CD4-positive, alpha-beta T cell treated with Interleukin-15 for 4 hours (primary cell): Measurements from ENCODE around the gene METTL2B.

ENCODE experiments used
- DNase-seq: peaks from one replicate; pipeline ENCODE4 v3.0.0-alpha.2; 2020; ENCODE audit warnings: low spot score

The METTL2B gene, protein sequence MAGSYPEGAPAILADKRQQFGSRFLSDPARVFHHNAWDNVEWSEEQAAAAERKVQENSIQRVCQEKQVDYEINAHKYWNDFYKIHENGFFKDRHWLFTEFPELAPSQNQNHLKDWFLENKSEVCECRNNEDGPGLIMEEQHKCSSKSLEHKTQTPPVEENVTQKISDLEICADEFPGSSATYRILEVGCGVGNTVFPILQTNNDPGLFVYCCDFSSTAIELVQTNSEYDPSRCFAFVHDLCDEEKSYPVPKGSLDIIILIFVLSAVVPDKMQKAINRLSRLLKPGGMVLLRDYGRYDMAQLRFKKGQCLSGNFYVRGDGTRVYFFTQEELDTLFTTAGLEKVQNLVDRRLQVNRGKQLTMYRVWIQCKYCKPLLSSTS

DNA sequence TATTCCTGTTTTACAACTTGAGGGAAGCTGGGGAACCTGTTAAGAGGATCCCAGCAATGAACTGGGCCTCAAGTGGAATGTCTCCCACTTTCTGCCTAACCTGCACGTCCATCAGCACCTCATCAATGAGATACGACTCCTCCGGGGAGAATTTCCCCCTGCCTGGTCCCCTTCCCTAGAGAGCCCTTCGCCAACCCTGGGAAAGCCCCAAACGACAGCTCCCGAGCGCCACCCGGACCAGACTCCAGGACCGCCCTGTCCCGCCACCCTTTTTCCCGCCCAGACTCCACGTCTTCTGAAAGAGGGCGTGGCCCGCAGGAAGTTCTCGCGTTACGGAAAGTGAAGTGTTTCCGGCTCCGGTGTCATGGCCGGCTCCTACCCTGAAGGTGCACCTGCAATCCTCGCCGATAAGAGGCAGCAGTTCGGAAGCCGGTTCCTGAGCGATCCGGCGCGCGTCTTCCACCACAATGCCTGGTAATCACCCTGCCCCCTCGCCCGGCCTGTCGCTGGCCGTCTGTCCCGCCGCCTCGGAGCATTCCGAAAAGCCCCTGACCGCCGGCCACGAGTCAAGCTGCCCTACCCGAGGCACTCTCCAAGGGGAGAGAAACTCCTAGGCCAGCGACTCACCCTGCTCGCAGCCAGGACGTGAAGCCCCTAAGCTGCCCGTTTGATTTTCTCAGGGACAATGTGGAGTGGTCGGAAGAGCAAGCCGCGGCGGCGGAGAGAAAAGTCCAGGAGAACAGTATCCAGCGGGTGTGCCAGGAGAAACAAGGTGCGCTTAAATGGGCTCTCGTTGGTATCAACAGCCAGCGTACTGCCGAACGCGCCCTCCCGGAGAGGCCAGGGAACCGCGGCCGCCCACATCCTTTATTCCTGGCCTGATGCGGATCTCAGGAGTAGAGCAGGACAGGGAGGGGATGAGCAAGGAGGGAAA lies at the start of gene METTL2B:
Gene METTL2B, plus strand, starts transcription at position 347 of the 934 bp plus-strand sequence. Its CDS starts 18 bp downstream, at position 365.
- peak; percentile 89 for DNase-seq

DNA sequence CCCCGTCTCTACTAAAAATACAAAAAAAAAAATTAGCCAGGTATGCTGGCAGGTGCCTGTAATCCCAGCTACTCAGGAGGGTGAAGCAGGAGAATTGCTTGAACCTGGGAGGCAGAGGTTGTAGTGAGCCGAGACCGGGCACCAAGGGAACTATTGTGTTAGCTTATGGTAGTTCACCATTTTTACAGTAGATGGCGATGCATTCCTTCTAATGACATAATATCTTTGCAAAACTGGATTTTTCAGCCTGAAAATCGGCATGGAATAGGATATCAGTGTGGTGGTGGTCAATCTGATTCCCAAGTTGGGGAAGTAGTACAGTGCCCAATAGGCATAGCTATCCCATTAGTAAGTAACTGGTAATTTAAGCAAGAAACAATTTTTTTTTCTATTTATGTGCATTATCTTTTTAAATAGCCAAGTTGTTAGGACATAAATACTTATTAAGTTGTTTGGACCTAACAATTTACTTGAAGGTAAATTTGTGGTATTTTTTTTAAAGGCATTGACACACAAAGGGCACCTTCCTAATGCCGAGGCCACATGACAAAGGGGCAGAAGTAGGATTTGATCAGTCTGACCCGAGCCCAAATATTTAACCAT lies 49.2 kb upstream of the METTL2B start:
- peak; percentile 59 for DNase-seq

DNA sequence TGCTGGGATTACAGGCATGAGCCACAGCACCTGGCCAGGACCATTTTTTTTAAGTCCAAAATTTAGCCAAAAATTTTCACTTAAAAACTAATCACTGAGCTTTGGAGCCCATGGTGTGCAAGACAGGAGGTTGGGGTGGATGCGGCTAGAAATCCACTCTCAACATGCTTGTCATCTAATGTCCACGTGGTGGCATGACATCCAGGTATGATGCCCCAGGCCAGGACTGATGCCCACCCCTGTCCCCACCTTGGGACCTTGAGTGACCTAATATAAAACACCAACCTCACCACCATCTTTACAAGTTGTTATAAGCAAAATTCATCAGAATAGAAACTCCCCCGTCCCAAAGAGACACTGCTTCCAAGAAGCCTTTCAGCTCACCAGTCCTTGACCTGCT lies 46.3 kb upstream of the METTL2B start:
- DNase-seq = no peak

DNA sequence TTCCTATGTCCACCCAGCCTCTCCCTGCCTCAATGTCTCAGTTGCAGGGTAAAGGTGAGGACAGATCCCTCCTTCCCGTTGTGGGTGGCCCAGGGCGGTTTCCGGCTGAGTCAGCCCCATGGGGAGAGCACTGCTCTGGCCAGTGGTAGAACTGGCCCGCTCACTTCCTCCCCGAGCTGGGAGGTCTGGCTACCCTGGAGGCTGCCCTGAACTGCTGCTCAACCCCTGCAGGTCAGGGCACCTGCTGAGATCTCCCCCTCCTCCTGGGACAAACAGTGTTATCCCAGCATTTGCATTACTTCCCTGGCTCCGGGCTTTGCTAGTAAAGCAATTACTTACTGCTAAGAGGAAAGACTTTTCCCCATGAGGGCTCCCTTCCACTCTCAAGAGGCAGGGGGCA lies 45.3 kb upstream of the METTL2B start:
- no peak for DNase-seq

DNA sequence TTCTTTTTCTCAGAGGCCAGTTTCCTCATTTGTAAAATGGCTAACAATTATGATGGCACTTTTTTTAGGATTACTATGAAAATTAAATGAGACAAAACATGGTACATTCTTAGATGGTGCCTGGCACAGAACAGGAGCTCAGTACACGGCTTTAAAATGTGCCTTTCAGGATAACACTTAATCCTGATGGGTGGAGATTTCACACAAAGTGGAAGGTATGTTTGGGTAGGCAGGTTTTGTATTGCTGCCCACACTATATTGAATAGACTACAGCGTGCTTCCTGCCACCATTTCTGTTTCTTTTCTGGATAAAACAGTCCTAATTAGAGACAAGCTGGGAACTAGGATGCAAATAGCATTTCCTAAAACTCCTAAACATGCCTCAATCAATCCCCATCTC lies 44.8 kb upstream of the METTL2B start:
- DNase-seq = no peak

DNA sequence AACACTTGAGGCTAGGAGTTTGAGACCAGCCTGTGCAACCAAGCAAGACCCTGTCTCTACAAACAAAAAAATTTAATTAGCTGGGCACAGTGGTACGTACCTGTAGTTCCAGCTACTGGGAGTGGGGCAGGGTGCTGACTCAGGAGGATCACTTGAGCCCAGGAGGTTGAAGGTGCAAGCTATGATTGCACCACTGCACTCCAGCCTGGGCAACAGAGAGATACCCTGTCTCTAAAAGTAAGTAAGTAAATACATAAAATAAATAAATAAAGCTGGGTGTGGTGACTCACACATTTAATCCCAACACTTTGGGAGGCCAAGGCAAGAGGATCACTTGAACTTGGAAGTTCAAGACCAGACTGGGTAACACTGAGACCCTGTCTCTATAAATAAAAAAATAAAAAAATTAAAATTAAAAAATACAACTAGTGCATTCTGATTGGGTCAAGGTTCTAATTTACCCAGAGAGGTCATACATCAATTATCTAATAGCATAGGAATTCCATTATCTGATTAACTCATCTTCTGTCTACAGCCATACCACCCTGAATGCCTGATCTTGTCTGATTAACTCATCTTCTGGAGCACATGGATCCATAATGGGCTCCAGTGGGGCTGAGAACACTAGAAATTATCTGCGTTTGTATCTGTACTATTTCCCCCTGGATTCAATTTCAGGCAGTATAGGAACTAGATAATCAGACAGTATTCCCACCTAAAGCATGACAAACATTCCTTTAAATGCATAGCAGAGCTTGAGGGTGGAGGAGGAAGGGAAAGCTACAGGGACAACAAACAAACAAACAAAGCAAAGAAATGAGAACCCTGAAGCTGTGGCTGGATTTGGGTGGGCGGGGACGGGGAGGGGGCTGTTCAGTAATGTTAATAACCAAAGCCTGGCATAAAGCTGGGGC lies 41.9 kb upstream of the METTL2B start:
- DNase-seq = no peak

DNA sequence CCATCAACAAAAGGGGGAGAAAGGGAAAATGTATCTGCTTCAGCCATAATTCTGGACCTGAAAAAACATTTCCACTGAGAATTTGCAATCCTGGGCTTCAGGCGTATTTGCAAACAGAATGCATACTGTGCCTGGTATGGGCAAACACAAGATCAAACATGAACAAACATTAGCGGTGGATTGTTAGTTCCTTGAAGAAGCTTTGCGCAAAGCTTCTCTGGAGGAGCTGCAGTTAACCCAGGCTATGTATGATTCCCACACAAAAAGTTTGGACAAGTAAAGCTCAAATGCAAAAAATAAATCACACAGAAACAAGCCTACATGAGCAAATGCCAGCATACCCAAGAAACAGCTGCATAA lies 41.2 kb upstream of the METTL2B start:
- no peak for DNase-seq

DNA sequence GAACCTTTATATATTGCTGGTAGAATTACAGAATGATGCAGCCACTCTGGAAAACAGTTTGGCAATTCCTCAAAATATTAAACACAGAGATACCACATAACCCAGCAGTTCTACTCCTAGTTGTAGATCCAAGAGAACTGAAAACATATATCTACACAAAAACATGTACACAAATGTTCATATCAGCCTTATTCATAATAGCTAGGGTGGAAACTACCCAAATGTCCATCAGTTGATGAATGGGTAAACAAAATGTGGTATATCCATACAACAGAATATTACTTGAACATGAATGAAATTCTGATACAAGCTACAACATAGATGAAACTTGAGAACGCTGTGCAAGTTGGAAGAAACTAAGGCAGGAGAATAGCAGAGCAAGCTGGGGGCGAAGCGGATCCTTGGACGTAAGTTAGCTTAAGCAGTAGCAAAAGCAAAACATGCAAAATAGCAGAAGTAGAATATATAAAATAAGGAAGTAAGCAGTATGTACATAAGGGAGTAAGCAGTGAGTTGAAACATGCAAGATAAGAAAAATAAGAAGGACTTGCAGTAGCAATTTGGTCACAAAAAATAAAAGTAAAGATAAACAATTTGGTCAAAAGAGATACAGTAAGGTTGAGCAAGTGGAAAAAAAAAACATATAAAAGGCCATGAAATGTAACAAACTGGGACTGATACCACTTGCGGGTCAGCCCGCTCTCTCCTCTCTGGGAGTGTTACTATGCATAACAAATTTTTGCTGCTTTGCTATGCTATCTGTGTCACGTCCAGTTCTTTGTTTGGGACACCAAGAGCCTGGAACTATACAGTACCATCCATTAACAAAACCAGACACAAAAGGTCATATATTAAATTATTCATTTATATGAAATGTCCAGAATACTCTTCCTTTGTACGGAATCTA lies 38.9 kb upstream of the METTL2B start:
- no peak for DNase-seq

DNA sequence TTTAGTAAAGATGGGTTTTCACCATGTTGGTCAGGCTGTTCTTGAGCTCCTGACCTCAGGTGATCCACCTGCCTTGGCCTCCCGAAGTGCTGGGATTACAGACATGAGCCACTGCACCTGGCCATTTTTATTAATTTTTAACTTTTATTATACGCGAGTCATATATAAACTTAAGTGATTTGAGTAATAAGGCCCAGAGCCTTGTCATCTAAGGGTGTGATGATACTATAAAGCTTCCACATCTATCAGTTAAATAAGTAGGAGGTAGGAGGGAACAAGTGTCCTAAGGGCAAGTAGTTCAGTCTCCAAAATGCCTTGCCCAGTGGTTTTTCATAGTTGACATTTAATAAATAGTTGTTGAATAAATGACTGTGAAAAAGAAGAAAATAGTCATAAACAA lies 34.2 kb upstream of the METTL2B start:
- no peak for DNase-seq

DNA sequence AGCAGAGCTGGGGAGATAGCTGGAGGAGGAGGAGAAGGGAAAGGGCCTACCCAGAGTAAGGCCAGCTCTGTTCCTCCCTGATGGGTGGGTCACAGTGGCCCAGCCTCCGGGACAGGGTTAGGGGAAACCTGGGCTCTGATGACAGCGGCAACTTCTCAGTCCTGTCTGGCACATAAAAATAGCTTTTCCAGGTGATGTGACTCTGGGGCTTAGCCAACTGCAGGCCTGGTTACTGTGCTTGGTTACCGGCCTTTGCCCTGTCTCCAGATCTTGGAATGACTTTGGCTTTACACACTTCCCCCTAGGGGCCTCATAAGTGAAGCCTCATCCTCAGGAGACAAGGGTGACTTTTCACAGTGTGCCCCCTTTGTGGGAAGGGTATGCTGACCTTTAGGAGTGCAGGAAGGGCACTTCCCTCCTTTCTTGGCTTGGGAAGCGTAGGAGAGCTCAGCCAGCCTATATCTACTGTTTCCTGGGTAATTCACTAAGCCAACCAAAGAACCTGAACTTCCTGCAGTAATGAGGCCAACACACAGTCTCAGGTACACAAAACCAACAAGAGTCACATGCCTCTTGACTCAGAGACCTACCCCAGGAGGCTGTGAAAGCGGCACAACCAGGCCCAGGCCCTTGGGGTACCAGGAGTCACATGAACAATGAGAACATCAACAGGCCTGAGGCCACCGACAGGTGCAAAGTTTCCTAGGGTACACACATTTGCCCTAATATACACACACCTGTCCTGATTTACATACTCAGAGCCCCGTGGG lies 32.5 kb upstream of the METTL2B start:
- no peak for DNase-seq

DNA sequence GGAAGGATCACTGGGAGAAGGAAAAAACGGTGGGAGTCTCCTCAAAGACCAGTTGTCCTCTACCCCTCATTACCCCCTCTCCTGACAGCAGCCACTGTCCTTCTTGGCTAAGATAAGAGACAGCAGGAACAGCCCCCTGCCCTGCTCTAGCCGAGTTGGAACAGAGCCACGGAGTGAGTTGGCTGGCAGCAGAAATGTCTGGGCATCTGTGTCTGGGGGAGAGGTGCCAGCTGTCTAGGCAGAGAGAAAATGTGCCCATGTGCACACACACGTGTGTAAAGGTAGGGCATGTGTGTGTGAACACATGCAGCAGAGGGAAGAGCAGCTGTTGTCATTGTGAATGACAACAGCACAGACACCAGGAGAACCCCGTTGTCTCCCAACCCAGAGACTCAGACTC lies 30.2 kb upstream of the METTL2B start:
- DNase-seq = no peak

DNA sequence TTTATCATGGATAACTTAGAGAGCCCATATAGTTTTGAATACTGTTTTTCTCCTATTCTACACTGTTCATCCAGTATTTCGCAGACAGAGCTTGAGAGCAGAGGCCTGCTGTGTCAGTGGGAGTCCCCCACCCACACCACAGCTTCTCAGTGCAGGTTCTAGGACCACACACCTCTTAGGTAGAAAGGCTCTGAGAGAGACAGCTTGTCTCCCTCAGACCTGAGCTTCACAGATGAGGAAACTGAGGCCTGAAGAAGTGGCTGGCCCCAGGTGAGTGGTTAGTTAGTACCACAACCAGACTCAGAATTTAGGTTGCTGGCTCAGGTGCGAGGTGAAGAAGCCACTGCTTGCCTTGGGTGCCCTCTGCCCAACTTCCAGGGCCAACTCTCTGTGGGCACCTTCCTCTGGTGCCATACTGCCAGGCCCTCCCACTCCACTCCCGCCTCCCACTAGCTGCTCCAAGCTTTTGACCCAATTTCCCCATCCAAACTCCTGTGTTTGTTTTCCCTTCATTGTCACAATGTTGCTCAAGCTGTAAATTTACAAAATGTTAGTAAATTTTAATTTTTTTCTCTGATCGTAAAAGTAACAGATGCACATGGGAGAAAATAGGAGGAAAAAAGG lies 28.5 kb upstream of the METTL2B start:
- DNase-seq = no peak

DNA sequence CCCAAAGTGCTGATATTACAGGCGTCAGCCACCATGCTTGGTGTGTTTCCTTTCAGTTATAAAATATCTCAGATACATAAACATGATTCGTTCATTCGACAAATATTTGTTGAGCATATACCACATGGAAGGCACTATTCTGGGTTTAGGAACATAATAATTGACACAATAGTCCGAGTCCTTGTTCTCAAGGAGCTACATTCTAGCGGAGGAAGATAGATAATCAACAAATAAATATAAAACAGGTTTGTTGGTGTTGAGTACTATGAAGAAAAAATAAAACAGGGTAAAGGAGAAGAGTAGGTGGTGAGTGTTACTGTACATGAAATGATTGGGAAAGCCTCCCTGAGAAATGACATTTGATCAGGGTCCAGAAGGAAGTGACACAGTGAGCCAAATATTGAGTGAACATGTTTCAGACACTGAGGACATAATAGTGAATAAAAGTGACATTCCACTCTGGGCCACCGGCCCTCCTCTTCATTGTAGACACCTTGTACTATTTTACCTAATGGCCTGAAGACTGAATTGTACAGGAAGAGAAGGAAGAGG lies 27.7 kb upstream of the METTL2B start:
- DNase-seq = no peak

DNA sequence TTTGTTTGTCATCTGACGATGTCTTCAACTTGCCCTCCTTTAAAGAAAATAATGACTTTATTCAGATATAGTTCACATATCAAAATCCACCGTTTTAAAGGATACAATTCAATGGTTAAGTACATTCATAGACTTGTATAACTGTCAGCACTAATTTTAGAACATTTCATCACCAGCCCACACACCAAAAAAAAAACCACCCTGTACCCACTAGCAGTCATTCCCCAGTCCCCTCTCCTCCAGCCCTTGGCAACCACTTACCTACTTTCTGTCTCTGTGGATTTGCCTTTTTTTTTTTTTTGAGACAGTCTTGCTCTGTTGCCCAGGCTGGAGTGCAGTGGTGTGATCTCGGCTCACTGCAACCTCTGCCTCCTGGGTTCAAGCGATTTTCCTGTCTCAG lies 26.1 kb upstream of the METTL2B start:
- DNase-seq = no peak

DNA sequence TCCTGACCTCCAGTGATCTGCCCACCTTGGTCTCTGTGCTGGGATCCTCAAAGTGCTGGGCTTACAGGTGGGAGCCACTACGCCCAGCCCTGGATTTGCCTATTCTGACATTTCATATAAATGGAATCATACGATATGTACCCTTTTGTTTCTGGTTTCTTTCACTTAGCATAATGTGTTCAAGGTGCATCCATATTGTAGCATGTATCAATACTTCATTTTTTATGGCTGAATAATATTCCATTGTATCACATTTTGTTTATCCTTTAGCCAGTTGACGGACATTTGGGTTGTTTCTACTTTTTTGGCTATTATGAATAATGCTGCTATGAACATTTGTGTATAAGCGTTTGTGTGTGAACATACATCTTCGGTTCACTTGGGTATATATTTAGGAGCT lies 25.6 kb upstream of the METTL2B start:
- DNase-seq = no peak

DNA sequence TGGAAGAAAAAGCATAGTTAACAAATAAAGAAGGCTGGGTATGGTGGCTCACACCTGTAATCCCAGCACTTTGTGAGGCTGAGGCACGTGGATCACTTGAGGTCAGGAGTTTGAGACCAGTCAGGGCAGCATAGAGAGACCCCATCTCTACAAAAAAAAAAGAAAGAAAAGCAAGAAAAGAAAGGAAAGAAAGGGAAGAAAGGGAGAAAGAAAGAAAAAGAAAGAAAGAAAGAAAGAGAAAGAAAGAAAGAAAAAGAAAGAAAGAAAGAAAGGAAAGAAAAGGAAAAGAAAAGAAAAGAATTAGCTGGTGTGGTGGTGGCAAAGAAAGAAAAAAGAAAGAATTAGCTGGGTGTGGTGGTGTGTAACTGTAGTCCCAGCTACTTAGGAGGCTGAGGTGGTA lies 24.0 kb upstream of the METTL2B start:
- no peak for DNase-seq

DNA sequence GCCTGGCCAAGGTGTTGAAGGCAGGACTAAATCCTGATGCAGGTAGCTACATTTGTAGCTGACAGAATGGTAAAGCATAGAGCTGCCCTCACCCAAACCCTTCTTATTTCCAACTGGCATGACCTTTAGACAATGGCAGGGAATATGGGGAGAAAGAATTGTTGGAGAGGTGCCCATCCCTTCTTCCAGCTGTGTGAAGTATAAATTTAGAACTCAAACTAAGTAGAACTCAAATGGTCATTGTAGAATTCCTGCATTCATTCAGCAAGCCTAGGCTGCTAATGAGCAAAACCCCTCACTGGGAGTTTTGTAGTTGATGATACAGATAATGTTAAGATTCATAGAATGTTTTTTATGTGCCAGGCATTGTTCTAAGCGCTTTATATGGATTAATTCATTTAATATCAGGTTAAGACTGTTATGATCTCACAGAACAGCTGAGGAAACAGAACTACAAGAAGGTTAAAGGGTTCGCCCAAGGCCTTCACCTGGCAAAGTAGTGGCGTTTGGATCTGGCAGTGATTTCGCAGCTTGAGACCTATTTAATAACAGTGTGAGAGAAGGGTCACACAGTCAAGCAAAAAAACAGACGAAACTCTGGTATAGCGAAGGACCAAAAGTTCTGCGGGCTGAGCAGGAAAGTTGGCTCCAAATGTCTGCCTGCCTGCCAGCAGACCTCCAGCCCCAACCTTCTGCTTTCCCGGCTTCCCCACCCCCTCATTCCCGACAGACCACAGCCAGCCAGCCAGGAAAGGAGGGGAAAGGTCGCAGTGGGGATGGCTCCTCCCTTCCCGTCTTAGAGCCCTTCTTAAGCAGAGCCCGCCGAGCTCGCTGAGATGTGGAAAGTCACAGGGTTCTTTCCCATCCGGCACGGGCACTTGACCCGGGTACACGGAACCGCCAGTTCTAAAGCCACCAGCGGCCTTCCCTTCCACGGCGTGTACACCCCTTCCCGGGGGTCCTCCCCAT lies 22.4 kb upstream of the METTL2B start:
- DNase-seq = no peak
